CD4-positive, alpha-beta T cell treated with Interleukin-10 for 1 hour (primary cell): ENCODE data around the gene XKR3.
"Not testable (repeated sequence)": the region's sequence is repeated elsewhere in the genome, so short reads cannot be mapped to it uniquely, and the experiment has no call there.

ENCODE experiments used
- DNase-seq: peaks from one replicate; pipeline ENCODE4 v3.0.0-alpha.2; 2020

The XKR3 gene

GRCh38 chr22:16734271-16734670 lies 90.9 kb downstream of the XKR3 start:
- DNase-seq: not testable (repeated sequence)
